OCI-LY1 (cell line): ENCODE results near the gene SP5.

Source experiments
- H2AFZ ChIP-seq: fragments of 200-600 bp; sonication (generic), shearing (Covaris generic); 2 replicates; pipeline ENCODE4 v1.6.0; 2014; ENCODE audit warnings: antibody characterized with exemption, mild to moderate bottlenecking, low read length
- H3F3A ChIP-seq: fragments of 200-600 bp; sonication (generic), shearing (Covaris generic); 2 replicates; pipeline ENCODE4 v1.6.0; 2014; ENCODE audit warnings: mild to moderate bottlenecking, antibody characterized with exemption, low read length, moderate library complexity; ENCODE audit not compliant: insufficient read depth
- H3K27ac ChIP-seq: fragments of 200-600 bp; sonication (generic); 2 replicates; pipeline ENCODE4 v1.5.1; 2014; ENCODE audit warnings: low read length, mixed run types, mild to moderate bottlenecking, low read depth; ENCODE audit not compliant: poor library complexity, severe bottlenecking
- H3K27me3 ChIP-seq: fragments of 200-600 bp; sonication (generic); 2 replicates; pipeline ENCODE4 v1.6.0; 2014; ENCODE audit warnings: antibody characterized with exemption, mild to moderate bottlenecking, low read length, moderate library complexity; ENCODE audit not compliant: insufficient read depth
- H3K36me3 ChIP-seq: fragments of 200-600 bp; sonication (generic); 2 replicates; pipeline ENCODE4 v1.6.1; 2014; ENCODE audit warnings: mild to moderate bottlenecking, antibody characterized with exemption, low read length, moderate library complexity, mixed read lengths; ENCODE audit not compliant: insufficient read depth
- H3K4me1 ChIP-seq: fragments of 200-600 bp; sonication (generic); 2 replicates; pipeline ENCODE4 v1.5.1; 2014; ENCODE audit warnings: mild to moderate bottlenecking, low read length, moderate library complexity; ENCODE audit not compliant: insufficient read depth, severe bottlenecking
- H3K4me2 ChIP-seq: fragments of 200-600 bp; sonication (generic), shearing (Covaris generic); 2 replicates; pipeline ENCODE4 v1.6.1; 2014; ENCODE audit warnings: low read length
- H3K4me3 ChIP-seq: fragments of 200-600 bp; sonication (generic); 2 replicates; pipeline ENCODE4 v1.5.1; 2014; ENCODE audit warnings: low read length, low read depth, mild to moderate bottlenecking, mixed read lengths; ENCODE audit not compliant: poor library complexity, severe bottlenecking
- H3K79me2 ChIP-seq: fragments of 200-600 bp; shearing (Covaris generic); 2 replicates; pipeline ENCODE4 v1.6.1; 2016; ENCODE audit warnings: mixed run types, low read length, mixed read lengths; ENCODE audit not compliant: insufficient read depth
- H3K9ac ChIP-seq: fragments of 200-600 bp; sonication (generic), shearing (Covaris generic); 2 replicates; pipeline ENCODE4 v1.6.1; 2014; ENCODE audit warnings: mild to moderate bottlenecking, low read length, mixed read lengths
- H3K9me2 ChIP-seq: fragments of 200-600 bp; sonication (generic), shearing (Covaris generic); 2 replicates; pipeline ENCODE4 v1.6.1; 2014; ENCODE audit warnings: low read depth, mild to moderate bottlenecking, low read length, mixed read lengths
- H3K9me3 ChIP-seq: fragments of 200-600 bp; shearing (Covaris generic); 2 replicates; pipeline ENCODE4 v1.6.1; 2014; ENCODE audit warnings: low read length, mixed read lengths
- H4K20me1 ChIP-seq: fragments of 200-600 bp; sonication (generic), shearing (Covaris generic); 2 replicates; pipeline ENCODE4 v1.6.0; 2016; ENCODE audit warnings: mild to moderate bottlenecking, low read length; ENCODE audit not compliant: insufficient read depth
- CTCF ChIP-seq: fragments of 200-600 bp; sonication (generic), shearing (Covaris generic); IDR thresholded peaks from 2 replicates; pipeline ENCODE4 v1.5.1; 2017; ENCODE audit warnings: mild to moderate bottlenecking, antibody characterized with exemption, low read length, moderate library complexity, mixed read lengths
- EZH2 ChIP-seq: fragments of 200-600 bp; sonication (generic), shearing (Covaris generic); IDR thresholded peaks from 2 replicates; pipeline ENCODE4 v1.8.0; 2017; ENCODE audit warnings: borderline replicate concordance, mixed run types, mild to moderate bottlenecking, antibody characterized with exemption, low read length, moderate library complexity, mixed read lengths

SP5 gene

DNA sequence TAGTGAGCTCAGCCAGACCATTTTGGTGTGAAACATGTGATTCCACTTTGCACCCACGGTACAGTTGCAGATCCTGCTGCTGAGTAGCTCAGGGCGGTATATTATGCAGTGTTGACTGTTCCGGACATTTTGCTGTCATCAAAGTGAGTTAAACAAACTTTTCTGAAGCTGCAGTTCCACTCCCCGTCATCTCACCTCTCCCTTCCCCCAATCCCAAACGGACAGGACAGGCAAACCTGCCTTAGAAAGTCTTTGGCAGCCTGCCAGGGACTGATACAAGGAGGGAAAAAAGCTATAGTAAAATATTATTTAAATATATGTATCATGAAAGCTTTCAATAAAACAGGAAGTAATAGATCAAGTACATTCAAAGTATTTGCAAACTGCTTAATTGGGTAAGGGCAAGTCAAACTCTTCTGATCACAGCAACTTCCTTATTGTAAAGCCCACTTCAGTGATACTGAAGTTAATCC lies 35.5 kb upstream of the SP5 start:
- Histone ChIP-seq H3K9ac (peak overlapping the region; percentile 33), H3K4me2 (peak overlapping the region; percentile 34), H3K36me3 (no peaks in the 10 kb centered on the region), H3F3A (no peaks in the 10 kb centered on the region), H3K27me3 (no peaks in the 10 kb centered on the region), H3K9me2 (no peaks in the 10 kb centered on the region), H2AFZ (no peak overlapping the region), H3K27ac (peak overlapping the region; percentile 91), H3K4me1 (peaks cover 41% of the 10 kb centered on the region), H3K9me3 (no peaks in the 10 kb centered on the region), H4K20me1 (no peaks in the 10 kb centered on the region), H3K4me3 (peak overlapping the region; percentile 21), H3K79me2 (no peaks in the 10 kb centered on the region)
- TF ChIP-seq CTCF (no peak), EZH2 (no peak)

DNA sequence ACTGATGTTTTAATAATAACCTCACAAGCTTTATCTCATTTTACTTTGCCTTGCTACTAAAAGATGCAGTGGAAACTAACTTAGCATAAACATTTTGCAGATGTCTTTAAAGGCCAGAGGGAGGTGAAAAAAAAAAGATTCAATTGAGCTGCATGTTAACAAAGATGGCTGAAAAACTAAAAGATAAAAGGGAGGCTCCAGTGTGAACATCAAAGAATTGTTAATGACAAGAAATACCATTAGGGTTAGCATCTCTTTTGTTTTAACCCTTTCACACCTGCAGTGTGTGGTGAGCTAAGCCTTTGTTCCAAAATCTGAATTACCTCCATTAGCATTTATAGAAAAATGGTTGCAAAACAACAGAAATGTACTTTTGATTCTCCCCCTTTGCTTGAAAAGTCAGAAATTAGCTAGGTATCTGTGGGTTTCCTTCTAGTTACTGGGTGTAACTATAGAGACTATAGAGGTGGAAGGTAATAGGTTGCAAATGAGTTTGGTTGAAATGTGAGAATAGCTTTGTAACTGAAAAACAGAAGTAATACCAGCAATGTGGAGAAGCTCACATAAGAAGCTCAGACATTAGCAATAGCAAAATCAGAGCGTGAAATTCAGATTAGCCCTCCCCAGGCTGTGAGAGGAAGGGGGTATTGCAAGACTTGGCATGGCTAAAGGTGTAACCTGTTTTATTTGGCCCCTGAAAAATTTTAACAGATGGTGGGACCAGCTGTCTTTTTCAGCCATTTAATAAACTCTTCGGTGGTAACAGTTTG lies 34.8 kb upstream of the SP5 start:
- peak overlapping the region; percentile 91 for H3K27ac ChIP-seq
- H3K9me3 ChIP-seq, result no peaks in the 10 kb centered on the region
- H3K4me3 ChIP-seq, result peak overlapping the region; percentile 21
- H4K20me1 ChIP-seq, result no peaks in the 10 kb centered on the region
- no peak for TF ChIP-seq EZH2
- TF ChIP-seq CTCF, result no peak
- H3K4me1 ChIP-seq, result peaks cover 41% of the 10 kb centered on the region
- H3K9ac ChIP-seq, result peak overlapping the region; percentile 35
- no peaks in the 10 kb centered on the region for H3K79me2 ChIP-seq
- no peak overlapping the region for H2AFZ ChIP-seq
- no peaks in the 10 kb centered on the region for H3K9me2 ChIP-seq
- no peaks in the 10 kb centered on the region for H3F3A ChIP-seq
- H3K36me3 ChIP-seq, result no peaks in the 10 kb centered on the region
- no peaks in the 10 kb centered on the region for H3K27me3 ChIP-seq
- H3K4me2 ChIP-seq, result peak overlapping the region; percentile 34

DNA sequence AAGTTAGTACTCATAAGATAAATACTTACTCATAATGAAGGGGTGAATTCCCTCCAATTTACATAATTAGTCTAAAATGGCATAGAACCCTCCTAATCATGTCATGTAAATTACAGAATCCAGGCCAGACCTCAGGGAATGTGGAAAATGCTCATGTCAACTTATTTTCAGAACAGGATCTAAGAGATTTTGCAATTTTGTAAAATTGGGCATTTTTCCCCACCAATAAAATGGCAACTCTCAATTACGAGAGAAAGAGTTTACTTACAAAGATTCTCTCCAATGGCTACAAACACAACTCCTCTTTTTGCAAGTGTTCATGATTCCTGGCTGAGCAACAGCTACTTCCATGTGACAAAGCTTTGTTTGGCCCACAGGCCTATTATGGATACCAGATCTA lies 33.8 kb upstream of the SP5 start:
- peak overlapping the region; percentile 91 for H3K27ac ChIP-seq
- H3K4me3 ChIP-seq, result no peak overlapping the region
- no peaks in the 10 kb centered on the region for H3F3A ChIP-seq
- peak overlapping the region; percentile 34 for H3K4me2 ChIP-seq
- H3K9me3 ChIP-seq, result no peaks in the 10 kb centered on the region
- H3K36me3 ChIP-seq, result no peaks in the 10 kb centered on the region
- no peak for TF ChIP-seq CTCF
- no peak for TF ChIP-seq EZH2
- H4K20me1 ChIP-seq, result no peaks in the 10 kb centered on the region
- no peaks in the 10 kb centered on the region for H3K79me2 ChIP-seq
- peak overlapping the region; percentile 35; the same call in 1 of the 2 replicates for H3K9ac ChIP-seq
- no peaks in the 10 kb centered on the region for H3K9me2 ChIP-seq
- H3K4me1 ChIP-seq, result peaks cover 41% of the 10 kb centered on the region
- no peaks in the 10 kb centered on the region for H3K27me3 ChIP-seq
- 0 out of 2 replicates have a peak overlapping the region, but pooled peaks have one; percentile 59 for H2AFZ ChIP-seq
